Measurements from ENCODE around the gene LCE1D.

The LCE1D gene

GRCh38 chr1:152811671-152812070 is 15.2 kb downstream of the LCE1D start, which contains the start of gene LCE1B:
TSS of gene LCE1B (plus strand) at chr1:152811971. CDS start at chr1:152812447, 476 bp downstream.
- FAIRE-seq: no peak
- no peak for DNase-seq (ENCODE audit: low spot score)

GRCh38 chr1:152817309-152817708 is 20.8 kb downstream of the LCE1D start:
- no peak for DNase-seq (ENCODE audit: low spot score)

GRCh38 chr1:152823294-152823693 is 26.8 kb downstream of the LCE1D start:
- no peak for FAIRE-seq
- DNase-seq (ENCODE audit: low spot score): no peak

More at GRCh38 chr1:152817309-152817708, 20.8 kb downstream of the LCE1D start:
- FAIRE-seq: no peak

- FAIRE-seq: no peak
Measured at GRCh38 chr1:152824964-152825363, 28.4 kb downstream of the LCE1D start.

GRCh38 chr1:152827173-152827572 is 30.7 kb downstream of the LCE1D start, which contains the start of gene LCE1A:
TSS of gene LCE1A (plus strand) at chr1:152827473. CDS start at chr1:152827473, 0 bp downstream.
- no peak for FAIRE-seq
- no peak for DNase-seq (ENCODE audit: low spot score)

More at GRCh38 chr1:152824964-152825363, 28.4 kb downstream of the LCE1D start:
- DNase-seq (ENCODE audit: low spot score): no peak

GRCh38 chr1:152836870-152837269 is 40.3 kb downstream of the LCE1D start:
- DNase-seq (ENCODE audit: low spot score) (no peak), FAIRE-seq (no peak)

GRCh38 chr1:152842556-152842955 is 46.0 kb downstream of the LCE1D start, which contains the start of gene LCE6A:
TSS of gene LCE6A (plus strand) at chr1:152842856. CDS start at chr1:152843521, 665 bp downstream.
- no peak for FAIRE-seq
- DNase-seq (ENCODE audit: low spot score): no peak

Measured in RCC 7860 (cell line).